HG03159 (cell line): ENCODE results near the gene UBTD1.
A peak's percentile ranks its signal among the peaks of the same experiment; 100 is the strongest.

Experiments
- ATAC-seq: cut with Tn5 transposase; IDR thresholded peaks from one replicate; pipeline ENCODE4 v1.9.1; 2021; ENCODE audit warnings: mild to moderate bottlenecking, moderate library complexity; ENCODE audit not compliant: unreplicated experiment

UBTD1 gene

GRCh38 chr10:97482381-97482780 is 16.3 kb upstream of the UBTD1 start:
- no peak for ATAC-seq

GRCh38 chr10:97483506-97483905 is 15.2 kb upstream of the UBTD1 start:
- no peak for ATAC-seq

- ATAC-seq = no peak
Observed at GRCh38 chr10:97483921-97484320, 14.8 kb upstream of the UBTD1 start.

- ATAC-seq = no peak
Observed at GRCh38 chr10:97485647-97486281, 13.0 kb upstream of the UBTD1 start.

GRCh38 chr10:97490592-97490991 is 8.1 kb upstream of the UBTD1 start:
- no peak for ATAC-seq

GRCh38 chr10:97494151-97494550 is 4.6 kb upstream of the UBTD1 start:
- ATAC-seq = no peak

- ATAC-seq = no peak
Observed at GRCh38 chr10:97494863-97495506, 3.7 kb upstream of the UBTD1 start.

GRCh38 chr10:97497572-97498075 is 1.1 kb upstream of the UBTD1 start:
- no peak for ATAC-seq

- peak; percentile 92 for ATAC-seq
Observed at GRCh38 chr10:97498076-97498840, 466 bp upstream of the UBTD1 start, which contains the start of gene MMS19. TSS of gene MMS19 (minus strand) at chr10:97498422. CDS start at chr10:97498384, 38 bp downstream.

GRCh38 chr10:97499561-97500296 is 1.0 kb downstream of the UBTD1 start:
- ATAC-seq = no peak

- no peak for ATAC-seq
Observed at GRCh38 chr10:97500297-97500575, 1.5 kb downstream of the UBTD1 start.

GRCh38 chr10:97502916-97503315 is 4.2 kb downstream of the UBTD1 start:
- ATAC-seq = no peak

GRCh38 chr10:97503406-97503805 is 4.7 kb downstream of the UBTD1 start:
- ATAC-seq = no peak

- ATAC-seq = no peak
Observed at GRCh38 chr10:97505152-97505551, 6.4 kb downstream of the UBTD1 start.

GRCh38 chr10:97506199-97506991 is 7.7 kb downstream of the UBTD1 start:
- ATAC-seq = no peak

GRCh38 chr10:97508342-97508741 is 9.6 kb downstream of the UBTD1 start:
- ATAC-seq = no peak

- no peak for ATAC-seq
Observed at GRCh38 chr10:97509120-97509680, 10.5 kb downstream of the UBTD1 start.

- no peak for ATAC-seq
Observed at GRCh38 chr10:97510686-97511085, 12.0 kb downstream of the UBTD1 start.

GRCh38 chr10:97511711-97512440 is 13.2 kb downstream of the UBTD1 start:
- no peak for ATAC-seq
